T1000 (cell line): ENCODE measurements around the gene EMC10.

Experiments used
- DNase-seq: peaks from one replicate; lab custom pipeline; 2025; ENCODE audit warnings: mixed read lengths; lab: John Stamatoyannopoulos, UW

The EMC10 gene

GRCh38 chr19:50478901-50479715, 2.8 kb downstream of the EMC10 start:
- no peak for DNase-seq

DNA sequence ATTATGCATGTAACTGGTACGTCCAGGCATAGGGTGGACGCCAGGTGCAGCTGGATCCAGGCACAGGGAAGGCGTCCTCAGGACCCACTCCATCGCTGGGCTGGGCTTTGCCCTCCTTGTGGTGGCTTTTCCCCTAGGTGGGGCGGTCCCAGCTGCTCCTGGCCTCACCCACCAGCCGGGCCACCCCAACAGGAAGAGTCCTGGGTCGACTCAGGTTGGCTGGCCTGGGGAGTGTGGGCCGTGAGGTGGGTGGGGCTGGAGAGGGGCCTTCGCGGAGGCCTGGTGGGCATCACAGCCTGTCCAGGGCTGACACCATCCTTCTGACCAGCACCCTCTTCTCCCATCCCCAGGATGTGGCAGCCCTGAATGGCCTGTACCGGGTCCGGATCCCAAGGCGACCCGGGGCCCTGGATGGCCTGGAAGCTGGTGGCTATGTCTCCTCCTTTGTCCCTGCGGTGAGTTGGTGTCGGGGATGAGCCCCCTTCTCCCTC, 3.5 kb downstream of the EMC10 start:
- no peak for DNase-seq

DNA sequence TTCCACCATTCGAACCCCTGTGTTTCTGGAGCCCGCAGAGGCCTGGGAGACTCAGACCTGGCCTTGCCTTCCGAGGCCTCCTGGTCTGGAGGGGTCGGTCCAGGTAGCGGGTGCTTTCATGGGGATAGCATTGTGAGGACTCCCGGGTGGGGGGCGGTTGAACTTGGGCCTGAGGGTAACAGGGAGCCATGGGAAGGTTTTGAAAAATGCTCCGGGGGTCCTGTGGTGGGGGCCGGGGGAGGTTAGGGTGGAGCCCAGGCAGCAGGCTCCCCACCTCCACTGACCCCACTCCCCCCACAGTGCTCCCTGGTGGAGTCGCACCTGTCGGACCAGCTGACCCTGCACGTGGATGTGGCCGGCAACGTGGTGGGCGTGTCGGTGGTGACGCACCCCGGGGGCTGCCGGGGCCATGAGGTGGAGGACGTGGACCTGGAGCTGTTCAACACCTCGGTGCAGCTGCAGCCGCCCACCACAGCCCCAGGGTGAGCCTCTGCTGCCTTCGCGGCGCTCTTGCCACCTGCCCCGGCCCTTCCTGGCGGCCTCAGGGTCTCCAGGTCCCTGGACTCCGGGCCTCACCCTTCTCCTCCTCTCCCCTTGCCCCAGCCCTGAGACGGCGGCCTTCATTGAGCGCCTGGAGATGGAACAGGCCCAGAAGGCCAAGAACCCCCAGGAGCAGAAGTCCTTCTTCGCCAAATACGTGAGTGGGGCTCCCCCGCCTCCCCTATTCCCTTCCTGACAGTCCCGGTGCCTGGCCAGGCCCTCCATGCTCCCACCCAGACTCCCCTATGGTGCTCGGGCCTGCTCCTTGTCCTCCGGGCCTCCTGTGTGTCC, 4.2 kb downstream of the EMC10 start:
- DNase-seq, result no peak

GRCh38 chr19:50481351-50482149, 5.2 kb downstream of the EMC10 start:
- no peak for DNase-seq

DNA sequence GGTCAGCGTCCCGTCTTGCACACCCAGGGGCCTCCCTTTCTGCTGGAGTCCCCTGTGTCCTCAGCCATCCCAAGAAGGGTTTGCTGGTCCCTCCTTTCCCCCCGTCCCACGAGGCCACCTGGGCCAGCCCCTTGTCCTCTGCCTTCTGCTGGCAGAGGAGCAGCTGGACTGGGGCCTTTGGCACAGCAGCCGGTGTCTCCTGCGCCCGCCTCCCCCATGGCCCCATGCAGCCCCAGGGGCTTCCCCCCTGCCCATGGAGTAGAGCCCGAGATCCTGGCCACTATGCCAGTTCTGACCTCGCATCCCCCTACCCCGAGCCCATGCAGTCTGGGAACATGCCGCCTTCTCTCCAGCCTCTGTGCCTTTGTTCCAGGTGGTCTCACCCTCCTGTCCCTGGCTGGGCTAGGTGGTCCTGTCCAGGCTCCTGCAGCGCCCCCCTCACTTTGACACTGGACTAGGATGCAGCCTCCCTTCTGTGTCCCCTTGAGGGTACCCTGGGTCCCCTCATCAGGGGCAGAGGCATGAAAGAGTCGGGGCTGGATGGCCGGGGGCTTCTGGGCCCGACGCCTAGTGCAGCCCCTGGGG, 6.1 kb downstream of the EMC10 start:
- DNase-seq, result no peak

- no peak for DNase-seq
Measured at GRCh38 chr19:50482916-50483315, 6.6 kb downstream of the EMC10 start.

DNA sequence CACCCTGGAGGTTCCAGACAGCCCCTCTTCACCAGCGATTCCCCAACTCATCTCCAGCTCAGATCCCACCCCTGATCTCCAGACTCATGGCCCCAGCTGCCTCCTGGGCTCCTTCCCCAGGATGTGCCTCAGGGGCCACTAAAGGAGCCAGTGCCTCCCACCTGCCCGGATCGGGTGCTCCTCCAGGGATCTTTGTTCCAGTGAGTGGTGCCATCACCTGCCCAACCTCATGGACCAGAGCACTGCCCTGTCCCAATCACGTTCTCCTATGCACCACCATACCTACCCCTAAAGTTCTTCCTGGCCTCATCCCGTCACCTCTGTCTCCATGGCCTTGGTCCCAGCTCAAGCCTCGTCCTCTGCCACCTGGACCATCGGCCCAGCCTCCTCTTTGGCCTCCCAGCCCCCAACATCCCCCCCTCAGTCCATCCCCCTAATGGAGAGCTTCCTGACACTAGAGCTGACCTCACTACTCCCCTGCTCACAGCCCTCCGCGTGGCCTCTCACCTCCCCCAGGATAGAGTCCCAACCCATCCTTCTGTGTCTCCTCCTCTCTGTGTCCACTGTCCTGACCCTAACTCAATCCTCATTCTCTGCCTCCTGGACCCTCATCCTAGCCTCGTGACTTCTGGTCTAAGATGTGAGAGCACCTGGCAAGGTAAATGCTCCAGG, 9.1 kb downstream of the EMC10 start:
- DNase-seq, result no peak

GRCh38 chr19:50486823-50487515, 10.7 kb downstream of the EMC10 start:
- DNase-seq, result no peak

DNA sequence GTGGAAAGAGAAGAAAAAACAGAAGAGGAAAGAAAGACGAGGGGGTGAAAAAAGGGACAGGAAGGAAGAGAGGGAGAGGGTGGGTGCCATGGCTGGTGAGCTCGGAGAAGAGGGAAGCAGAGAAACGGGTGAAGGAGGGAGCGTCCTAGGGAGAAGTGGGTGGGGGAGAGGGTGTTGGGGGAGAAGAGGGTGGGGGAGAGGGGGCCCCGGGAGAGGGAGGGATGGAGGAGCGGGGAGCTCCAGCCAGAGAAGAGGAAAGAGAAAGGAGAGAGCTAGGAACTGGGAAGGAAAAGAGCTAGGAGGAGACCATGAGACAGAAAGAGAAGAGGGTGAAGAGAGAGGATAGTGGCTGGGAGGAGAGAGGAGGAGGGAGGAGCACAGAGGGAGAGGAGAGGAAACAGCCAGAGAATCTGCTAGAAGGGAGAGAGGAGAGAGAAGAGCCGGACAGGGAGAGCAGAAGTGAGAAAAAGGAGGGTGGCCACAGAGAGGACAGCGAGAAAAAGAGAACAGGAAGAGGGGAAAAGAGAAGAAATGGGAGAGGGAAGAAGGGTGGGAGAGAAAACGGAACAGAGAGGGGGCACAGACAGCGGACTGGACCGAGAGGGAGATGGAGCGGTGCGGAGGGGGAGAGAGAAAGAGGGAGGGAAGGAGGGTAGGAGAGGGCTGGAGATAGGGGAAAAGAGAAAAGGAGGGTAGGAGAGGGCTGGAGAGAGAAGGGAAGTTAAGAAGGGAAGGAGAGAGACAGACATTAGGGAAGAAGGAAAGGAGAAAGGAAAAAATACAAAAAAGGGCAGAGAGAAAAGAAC, 12.3 kb downstream of the EMC10 start:
- no peak for DNase-seq

DNA sequence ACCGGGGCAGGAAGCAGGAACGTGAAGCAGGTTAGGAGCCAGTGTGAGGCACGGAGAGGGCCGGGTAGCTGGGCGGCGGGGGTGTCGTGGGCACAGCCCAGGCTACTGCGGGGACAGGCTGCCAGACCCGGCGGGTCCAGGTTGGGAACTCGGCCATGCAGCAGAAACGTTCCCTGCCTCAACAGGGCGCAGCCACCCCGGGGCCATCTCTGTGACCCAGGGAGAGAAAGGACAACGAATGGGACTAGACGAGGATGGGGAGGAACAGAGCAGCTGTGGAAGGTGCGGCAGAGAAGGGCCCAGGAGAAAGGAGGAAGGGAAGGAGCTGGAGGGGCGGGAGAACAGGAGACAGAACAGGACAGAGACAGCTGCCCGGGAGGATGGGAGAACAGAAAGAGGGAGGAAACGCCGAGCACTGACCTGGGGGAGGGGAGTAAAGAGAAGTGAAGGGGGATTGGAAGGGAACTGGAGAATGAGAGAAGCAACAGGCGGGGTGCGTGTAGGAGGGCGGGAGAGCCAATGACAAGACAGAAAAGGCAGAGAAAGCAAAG, 13.2 kb downstream of the EMC10 start:
- DNase-seq, result no peak

- no peak for DNase-seq
Measured at GRCh38 chr19:50490411-50490811, 14.1 kb downstream of the EMC10 start.

DNA sequence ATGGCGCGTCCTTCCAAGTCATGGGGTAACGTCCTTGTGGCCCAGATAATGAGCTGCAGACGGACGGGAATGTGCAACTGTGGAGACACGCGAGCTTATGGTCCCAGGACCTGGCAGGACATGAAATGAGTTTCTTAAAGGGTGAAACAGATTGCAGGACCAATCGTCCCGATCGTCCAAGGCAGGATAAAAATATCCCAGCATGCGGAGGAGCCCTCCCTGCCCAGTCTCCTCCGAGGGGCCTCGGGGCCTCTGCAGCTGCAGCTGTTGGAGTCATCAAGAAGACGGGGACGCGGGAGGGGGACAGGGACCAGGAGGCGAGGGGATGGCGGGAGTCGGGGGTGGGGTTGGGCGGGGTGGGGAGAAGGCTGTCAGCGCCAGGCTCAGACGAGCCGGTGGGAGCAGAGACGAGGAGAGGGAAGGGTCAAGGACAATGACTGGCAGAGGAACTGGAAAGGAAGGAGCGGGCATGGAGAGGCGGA, 14.7 kb downstream of the EMC10 start:
- no peak for DNase-seq

DNA sequence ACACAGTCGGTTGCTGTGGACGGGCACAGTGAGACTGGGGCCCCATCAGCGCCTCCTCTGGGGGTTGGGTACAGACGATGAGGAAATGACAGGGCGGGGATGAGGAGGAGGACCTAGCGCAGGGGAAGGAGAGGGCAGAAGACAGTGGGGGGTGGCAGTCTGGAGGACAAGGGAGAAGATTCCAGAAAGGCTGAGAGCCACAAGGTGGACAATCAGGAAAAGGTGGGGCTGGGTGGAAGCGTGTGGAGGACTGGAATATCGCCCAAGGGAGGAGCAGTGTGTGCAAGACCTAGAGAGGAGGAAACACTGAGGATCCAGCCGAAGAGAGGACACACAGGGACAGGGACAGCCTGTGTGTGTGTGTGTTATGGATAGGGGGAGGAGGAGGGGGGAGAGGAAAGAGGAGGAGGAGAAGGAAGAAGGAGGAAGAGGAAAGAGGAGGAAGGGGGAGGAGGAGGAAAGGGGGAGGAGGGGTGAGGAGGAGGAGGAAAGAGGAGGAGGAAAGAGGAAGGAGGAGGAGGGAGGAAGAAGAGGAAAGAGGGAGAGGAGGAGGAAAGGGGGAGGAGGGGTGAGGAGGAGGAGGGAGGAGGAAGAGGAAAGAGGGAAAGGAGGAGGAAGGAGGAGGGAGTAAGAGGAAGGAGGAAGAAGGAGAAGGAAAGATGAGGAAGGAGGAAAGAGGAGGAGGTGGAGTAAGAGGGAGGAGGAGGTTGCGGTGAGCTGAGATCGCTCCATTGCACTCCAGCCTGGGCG, 16.2 kb downstream of the EMC10 start:
- no peak for DNase-seq

DNA sequence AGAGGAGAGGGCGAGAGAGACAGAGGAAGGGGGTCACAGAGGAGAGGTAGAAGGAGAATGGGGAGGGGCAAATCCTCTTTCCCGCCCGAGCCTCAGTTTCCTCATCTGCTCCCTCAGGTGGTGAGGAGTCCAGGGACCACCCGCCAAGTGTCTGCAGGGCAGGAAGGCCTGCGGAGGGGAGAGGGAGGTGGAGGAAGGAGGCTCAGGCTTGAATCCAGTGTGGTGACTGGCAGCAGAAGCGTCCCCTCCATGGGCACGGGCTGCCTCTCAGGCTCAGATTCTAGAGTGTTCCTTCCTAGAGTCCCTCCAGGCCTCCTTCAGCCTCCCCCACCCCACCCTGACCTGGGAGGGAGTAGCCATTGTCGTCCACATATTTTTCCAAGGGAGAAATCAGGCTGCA, 16.9 kb downstream of the EMC10 start:
- no peak for DNase-seq

- DNase-seq, result no peak
Measured at GRCh38 chr19:50494186-50495019, 18.1 kb downstream of the EMC10 start.

- no peak for DNase-seq
Measured at GRCh38 chr19:50495020-50495531, 18.8 kb downstream of the EMC10 start.
